ENCODE measurements around the gene CABP4. TPM values are rescaled to one million over a fixed set of nuclear protein-coding genes. Genes with fewer than 3 reads are reported as not detected.
A peak's percentile ranks its signal among the peaks of the same experiment; 100 is the strongest.

Gene CABP4
- total RNA-seq, 1 experiment from 2014 or later, result 0.18 TPM

DNA sequence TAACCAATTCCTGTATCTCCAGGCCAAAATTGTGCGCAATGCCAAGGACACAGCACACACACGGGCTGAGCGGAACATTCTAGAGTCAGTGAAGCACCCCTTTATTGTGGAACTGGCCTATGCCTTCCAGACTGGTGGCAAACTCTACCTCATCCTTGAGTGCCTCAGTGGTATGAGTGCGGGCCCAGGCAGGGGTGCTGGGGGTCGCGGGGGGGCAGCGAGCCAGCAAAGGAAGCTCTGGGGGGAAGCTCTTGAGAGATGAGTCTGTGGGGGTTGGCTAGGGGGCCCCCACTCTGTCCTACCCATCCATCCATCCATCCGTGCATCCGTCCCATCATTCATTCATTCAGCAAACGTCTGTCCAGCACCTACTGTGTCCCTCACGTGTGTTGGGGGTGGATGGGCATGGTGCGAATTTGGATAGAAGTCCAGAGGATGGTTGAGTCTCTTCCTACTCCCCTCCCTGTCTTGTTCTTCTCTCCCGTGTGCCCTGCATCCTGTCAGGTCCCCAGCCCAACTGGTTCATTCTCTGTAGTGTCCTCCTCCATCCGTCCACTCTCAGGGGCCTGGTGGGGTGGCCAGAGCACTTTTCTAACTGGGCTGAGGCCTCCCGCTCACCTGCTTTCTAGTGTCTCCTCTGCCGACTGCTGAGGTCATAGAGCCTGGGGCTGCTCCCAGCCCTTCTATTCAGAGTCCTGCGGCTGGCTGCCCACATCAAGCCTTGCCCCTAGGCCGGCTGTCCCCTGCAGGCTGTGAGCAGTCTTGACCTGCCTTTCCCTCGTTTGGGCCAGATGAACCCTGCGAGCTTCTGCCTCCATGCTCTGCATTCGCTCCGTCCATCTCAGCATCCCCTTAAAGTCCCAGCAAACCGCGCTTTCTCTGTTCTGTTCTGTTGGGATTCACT is 23.6 kb upstream of the CABP4 start:
- DNase-seq (ENCODE audit: low read depth, low spot score), result no peak
- in situ Hi-C loops (cut with HindIII; ENCODE audit: low pct_unique_long_range_greater_than_20kb, low sequenced_read_pairs), result no loop called here

DNA sequence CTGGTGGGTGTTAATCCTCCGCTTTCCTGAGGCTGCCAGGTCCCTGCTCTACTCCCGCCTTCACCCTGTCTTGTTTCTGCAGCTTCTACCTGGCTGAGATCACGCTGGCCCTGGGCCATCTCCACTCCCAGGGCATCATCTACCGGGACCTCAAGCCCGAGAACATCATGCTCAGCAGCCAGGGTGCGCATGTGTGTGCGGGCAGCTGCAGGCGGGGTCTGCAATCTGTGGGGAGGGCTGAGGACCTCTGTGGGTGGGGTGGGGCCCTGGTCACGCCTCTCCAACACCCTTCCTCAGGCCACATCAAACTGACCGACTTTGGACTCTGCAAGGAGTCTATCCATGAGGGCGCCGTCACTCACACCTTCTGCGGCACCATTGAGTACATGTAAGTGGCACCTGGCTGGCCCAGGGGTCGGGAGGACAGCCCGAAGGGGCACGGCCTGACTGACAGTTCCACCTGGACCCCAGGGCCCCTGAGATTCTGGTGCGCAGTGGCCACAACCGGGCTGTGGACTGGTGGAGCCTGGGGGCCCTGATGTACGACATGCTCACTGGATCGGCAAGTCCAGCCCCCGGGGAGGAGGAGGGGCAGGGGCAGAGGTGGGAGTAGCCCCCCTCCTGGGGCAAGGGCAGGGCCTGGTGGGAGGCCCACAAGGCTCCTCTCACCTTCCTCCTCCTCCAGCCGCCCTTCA is 22.4 kb upstream of the CABP4 start:
- in situ Hi-C loops (cut with HindIII; ENCODE audit: low pct_unique_long_range_greater_than_20kb, low sequenced_read_pairs), result no loop called here
- DNase-seq (ENCODE audit: low read depth, low spot score), result no peak

DNA sequence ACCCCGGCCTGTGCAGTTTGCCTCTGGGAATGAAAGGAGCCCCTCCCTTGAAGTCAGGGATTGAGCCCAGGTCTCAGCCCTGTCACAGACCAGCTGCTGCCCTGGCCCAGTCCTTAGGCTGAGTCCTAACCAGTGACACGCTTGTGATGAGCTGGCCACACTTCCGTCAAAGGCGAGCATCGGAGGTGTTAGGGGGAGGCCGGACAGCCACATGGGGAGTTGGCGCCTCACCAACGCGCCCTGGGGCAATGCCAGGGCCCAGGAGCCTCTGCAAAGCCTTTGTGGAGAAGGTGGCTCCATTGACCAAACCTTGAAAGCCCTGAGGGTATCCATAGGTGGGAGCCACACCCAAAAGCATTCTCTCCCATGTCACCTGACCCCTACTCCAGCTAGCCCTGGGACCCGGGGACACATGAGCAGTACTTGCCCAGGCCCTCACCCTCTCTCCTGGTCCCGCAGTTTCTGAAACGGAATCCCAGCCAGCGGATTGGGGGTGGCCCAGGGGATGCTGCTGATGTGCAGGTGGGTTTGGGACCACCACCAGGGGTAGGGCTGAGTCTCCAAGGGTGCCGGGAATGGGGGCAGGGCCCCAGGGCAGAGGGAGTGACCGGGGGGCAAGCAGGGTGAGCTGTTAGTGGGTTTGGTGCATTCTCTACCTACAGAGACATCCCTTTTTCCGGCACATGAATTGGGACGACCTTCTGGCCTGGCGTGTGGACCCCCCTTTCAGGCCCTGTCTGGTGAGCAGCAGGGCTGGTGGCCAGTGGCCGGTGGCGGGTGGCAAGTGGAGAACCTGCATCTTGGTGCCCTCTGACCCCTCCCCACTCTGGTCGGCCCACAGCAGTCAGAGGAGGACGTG is 21.4 kb upstream of the CABP4 start:
- in situ Hi-C loops (cut with HindIII; ENCODE audit: low pct_unique_long_range_greater_than_20kb, low sequenced_read_pairs), result no loop called here
- no peak for DNase-seq (ENCODE audit: low read depth, low spot score)

DNA sequence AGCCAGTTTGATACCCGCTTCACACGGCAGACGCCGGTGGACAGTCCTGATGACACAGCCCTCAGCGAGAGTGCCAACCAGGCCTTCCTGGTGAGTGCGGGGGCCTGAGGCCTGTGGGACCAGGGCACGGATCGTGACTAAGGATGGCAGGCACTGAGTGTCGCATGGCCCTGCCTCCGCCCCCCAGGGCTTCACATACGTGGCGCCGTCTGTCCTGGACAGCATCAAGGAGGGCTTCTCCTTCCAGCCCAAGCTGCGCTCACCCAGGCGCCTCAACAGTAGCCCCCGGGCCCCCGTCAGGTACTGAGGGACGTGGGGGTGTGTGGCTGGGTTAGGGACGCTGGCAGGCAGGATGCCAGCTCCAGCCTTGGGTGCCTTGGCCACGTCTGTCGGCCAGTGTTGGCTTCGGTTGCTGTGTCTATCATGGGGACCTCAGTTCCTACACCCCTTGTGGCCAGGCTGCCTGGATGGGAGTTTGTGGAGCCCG is 20.7 kb upstream of the CABP4 start:
- no peak for DNase-seq (ENCODE audit: low read depth, low spot score)
- in situ Hi-C loops (cut with HindIII; ENCODE audit: low pct_unique_long_range_greater_than_20kb, low sequenced_read_pairs), result no loop called here

DNA sequence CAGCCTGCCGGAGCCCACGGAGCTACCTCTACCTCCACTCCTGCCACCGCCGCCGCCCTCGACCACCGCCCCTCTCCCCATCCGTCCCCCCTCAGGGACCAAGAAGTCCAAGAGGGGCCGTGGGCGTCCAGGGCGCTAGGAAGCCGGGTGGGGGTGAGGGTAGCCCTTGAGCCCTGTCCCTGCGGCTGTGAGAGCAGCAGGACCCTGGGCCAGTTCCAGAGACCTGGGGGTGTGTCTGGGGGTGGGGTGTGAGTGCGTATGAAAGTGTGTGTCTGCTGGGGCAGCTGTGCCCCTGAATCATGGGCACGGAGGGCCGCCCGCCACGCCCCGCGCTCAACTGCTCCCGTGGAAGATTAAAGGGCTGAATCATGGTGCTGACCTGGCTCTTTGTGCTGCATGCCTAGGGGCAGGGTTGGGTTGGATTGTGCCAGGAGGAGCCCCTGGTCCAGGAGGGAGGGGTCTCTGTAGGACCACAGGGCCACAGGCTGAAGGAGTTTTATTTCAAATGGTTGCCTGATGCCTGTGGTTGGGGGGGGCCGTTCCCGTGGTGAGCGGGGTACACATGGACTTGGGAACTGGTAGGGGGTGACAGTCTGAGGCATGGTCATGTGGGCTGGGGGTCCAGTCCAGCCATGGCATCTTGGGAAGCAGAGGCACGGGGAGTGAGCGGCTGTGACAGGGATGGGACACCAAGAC is 20.0 kb upstream of the CABP4 start:
- no peak for DNase-seq (ENCODE audit: low read depth, low spot score)
- in situ Hi-C loops (cut with HindIII; ENCODE audit: low pct_unique_long_range_greater_than_20kb, low sequenced_read_pairs), result no loop called here

DNA sequence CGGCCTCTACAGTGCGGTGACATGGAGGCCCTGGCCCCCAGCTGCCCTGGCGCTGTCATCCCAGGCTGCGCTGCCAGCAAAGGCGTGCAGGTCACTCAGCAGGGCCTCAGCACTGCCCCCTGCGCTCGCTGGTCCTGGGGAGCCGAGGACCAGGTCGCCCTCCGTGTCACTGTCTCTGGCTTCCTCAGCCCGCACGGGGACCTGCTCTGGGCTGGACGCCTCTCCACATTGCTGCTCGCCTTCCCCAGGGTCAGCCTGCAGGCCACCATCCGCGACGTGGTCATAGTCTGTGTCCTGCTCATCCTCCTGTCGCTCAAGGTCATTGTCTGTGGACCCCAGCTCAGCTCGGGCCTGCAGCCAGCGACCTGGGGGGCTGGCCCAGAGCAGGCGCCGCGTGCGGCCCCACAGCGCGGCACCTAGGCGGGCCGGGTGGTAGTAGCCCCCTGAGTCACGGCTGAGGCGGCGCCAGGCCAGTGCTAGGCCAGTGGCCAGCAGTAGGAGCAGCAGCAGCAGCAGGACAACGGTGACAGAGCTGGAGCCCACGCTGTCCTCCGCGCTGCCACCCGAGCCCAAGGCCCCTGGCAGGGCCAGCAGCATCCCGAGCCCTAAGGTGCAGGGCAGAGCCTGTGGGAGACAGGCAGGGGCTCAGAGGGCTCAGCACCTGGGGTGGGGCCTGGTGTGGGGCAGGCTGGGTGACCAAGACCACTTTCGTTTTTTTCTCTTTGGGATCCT is 19.3 kb upstream of the CABP4 start:
- in situ Hi-C loops (cut with HindIII; ENCODE audit: low pct_unique_long_range_greater_than_20kb, low sequenced_read_pairs), result no loop called here
- DNase-seq (ENCODE audit: low read depth, low spot score), result no peak

DNA sequence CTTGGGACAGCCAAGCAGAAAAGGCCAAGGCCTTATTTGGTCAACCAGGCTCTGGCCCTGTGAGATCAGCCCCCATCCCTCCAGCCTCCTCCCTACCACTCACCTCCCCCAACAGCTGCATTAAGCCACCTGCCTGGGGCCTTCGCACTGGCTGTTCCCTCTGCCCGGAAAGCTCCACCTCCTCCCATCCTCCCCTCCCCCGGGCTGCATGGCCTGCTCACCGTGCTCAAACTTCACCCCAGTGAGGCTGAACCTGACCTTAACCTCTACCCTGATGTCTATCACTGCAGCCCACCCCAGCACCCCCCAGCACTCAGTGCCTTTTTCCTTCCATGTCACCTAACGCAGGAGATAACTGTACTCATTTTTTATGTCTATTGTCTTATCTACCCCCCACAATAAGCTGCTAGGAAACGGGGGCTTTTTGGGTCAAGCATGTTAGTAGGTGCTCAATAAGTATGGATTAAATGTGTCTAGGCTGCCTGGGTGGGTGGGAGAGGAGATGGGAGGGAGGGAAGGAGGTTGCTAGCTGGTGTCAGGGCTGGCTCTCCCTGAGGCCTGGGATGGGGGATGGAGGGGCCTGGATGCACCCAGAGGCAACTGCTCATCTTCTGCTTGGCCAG is 18.6 kb upstream of the CABP4 start:
- in situ Hi-C loops (cut with HindIII; ENCODE audit: low pct_unique_long_range_greater_than_20kb, low sequenced_read_pairs), result no loop called here
- no peak for DNase-seq (ENCODE audit: low read depth, low spot score)

DNA sequence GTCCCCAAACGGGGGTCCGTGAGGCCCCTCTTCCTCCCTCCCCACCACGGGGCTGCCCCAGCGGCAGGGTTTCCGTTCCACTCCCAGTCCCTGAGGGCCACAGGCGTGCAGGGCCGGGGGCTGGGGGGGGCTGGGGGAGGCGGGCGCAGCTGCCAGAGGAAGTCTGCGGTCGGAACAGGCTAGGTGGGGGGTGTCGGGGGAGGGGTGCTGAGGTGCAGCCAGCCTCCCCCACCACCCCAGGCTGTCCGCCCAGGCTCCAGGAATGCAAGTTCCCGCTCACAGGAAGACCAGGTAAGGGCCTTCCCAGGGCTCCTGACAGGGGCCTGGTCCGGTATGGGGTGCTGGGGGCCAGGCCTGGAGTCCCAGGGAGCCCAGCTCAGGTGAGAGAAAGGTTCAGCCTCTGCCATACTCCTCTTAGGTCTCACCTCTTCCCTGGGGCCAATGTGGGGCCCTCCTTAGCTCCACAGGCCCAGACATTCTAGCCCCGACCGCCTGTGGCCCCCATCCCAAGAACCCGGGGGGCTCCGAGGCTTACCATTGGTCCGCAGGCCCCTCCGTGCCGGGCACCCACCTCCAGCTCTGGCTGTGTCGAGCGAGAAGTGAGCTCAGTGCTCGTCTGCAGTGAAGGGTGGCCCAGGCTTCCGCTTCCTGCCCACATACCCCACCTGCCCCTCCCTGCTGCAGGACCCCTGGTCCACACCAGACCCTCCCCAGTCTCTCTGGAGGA is 17.9 kb upstream of the CABP4 start, which contains the start of gene PTPRCAP:
Gene PTPRCAP (minus strand): TSS at position 601 of the 727 bp plus-strand sequence. CDS start 63 bp downstream, at position 538.
- no peak for DNase-seq (ENCODE audit: low read depth, low spot score)
- in situ Hi-C loops (cut with HindIII; ENCODE audit: low pct_unique_long_range_greater_than_20kb, low sequenced_read_pairs), result no loop called here

DNA sequence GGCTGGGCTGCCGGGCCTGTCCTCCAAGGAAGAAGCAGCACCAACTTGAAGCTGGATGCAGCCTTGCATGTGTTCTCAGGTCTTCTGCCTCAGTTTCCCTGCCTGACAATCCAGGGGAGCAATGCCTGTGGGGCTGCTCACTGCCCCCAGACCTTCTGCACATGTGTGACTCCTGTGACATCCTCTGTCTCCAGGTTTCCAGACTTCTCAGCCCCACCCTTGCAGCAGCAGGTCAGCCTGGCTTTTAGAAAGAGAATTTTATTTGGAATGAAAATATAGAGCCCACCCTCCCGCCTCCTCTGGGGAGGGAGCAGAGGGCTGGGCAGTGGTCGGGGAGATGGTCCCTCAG is 17.4 kb upstream of the CABP4 start:
- in situ Hi-C loops (cut with HindIII; ENCODE audit: low pct_unique_long_range_greater_than_20kb, low sequenced_read_pairs), result no loop called here

DNA sequence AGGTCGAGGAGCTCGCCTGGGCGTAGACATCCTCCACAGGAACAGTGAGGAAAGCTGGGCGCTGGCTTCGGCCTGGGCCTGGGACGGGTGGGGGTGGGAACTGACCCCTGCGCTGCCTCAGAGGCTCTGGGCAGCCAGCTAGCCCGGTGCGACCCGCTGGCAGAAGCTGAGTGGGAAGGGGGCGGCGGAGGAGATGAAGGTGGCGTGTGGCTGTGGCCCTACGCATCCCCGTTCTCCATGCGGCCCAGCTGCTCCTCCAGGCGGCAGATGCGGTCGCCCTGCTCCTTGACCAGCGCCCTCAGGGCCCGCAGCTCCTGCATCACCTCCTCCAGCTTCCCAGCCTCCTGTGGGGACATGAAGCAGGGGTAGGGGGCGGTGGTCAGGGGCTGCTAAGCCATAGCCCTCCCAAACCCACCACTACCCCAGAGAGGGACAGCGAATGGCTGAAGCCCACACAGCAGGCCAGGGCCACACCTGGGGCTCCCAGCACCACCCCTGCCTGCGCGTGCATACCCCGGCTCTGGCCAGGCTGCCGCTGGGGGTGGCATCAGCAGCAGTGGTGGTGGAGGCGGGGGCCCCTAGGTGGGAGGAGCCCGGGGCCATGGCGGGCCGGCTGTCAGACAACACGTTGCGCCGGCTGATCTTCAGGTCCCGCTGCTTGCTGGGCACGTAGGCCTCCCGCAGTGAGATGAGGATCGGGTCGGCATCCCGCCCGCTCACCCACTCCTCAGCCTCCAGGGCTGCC is 16.8 kb upstream of the CABP4 start:
- no peak for DNase-seq (ENCODE audit: low read depth, low spot score)
- in situ Hi-C loops (cut with HindIII; ENCODE audit: low pct_unique_long_range_greater_than_20kb, low sequenced_read_pairs), result no loop called here

More for the DNA sequence above, 17.4 kb upstream of the CABP4 start:
- no peak for DNase-seq (ENCODE audit: low read depth, low spot score)

DNA sequence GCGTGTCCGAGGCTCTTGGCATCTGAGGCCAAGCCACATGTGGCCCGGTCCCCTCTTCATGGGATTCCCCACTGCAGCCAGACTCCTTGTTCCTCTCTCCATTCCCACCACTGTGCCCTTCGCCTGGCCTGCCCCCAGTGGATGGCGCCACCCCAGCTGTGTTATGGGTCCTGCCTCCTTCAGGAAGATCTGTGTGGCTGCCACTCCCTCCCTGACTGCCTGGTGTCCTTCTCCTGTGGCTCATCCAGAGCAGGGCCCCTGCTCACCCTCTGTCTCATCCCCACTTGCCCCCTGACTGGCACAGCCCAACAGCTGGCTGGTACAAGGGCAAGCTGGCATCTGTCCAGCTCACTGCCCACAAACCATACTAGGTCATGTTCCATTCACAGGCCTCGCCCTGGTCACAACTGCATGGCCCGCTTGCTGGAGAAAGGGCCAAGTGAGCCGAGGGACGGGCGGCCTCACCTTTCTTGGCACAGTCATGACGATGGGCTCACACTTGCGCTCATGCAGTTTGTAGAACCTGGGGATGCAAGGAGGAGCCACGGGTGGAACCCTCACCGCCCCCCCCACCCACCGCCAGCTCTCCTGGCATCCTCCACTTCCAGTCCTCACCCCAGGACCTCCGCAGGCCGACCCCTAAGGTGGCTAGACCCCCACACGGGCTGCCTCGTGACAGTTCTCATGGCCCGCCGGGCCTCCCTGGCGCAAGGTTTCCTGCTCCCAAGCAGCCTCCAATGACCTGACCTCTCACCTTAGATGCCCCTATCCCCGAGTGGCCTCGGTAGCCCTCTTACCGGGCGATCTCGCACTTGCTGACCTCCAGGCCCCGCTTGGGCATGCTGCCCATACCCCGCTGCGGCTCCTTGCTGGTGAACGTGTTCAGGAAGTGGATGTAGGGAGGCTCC is 15.6 kb upstream of the CABP4 start:
- DNase-seq (ENCODE audit: low read depth, low spot score), result peak; percentile 47
- in situ Hi-C loops (cut with HindIII; ENCODE audit: low pct_unique_long_range_greater_than_20kb, low sequenced_read_pairs), result no loop called here

DNA sequence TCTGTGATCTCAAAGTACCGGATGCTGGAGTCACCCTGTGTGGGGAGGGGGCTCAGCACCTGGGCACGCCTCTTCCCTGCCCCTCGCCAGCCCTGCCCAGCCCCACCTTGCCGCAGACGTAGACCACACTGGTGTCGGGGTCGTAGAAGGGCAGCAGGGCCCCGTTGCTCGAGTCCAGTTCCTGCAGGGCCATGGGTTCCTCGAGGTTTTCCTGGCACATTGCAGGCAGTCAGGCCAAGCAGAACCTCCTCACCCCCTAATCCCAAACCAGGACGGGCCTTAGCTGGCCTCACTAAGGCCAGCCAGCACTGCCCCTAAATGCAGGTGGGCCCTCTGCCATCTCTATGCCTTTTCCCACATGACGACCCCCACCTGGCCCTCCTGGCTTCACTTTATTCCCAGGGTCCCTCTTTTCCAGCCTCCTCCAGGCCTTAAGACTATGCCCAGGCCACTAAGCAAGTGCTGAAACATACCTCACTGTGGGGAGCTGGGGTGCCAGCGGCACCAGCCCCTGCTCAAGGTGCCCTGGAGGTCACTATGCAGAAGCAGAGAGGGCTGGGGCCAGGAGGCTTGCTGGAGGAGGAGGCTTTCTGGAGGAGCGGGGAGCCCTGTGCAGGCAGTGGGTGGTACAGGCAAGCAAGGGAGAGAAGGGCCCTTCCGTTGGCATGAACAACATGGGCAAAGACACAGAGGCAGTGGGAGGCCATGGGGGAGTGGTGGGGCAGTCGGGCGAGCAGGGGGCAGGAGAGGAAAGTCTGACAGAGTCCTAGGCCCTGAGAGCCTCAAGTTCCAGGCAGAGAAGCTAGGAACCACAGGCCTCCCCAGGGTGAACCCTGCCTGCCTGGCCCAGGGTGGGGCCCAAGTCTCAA is 14.7 kb upstream of the CABP4 start:
- DNase-seq (ENCODE audit: low read depth, low spot score), result no peak
- in situ Hi-C loops (cut with HindIII; ENCODE audit: low pct_unique_long_range_greater_than_20kb, low sequenced_read_pairs), result no loop called here

DNA sequence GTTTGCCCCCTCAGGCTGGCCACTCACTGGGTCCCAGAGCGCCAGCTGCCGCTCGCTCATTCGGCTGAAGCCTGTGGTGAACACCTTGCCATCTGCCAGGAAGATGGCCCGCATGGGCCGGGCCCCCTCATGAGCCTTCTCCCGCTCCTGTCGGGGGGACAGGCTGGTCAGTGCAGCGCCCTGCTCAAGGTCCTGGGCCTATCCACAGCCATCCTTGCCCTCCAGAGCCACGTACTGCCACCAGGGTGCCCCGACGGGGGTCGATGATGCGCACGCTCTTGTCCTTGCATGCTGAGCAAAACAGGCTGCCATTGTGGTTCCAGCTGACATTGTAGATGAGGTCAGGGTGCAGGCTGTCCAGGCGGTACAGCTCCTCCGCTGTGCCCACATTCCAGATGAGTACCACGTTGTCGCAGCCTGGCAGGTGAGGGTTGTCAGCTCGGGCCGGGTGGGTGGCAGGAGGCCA is 14.0 kb upstream of the CABP4 start:
- no peak for DNase-seq (ENCODE audit: low read depth, low spot score)
- in situ Hi-C loops (cut with HindIII; ENCODE audit: low pct_unique_long_range_greater_than_20kb, low sequenced_read_pairs), result no loop called here
